B cell (primary cell): ENCODE data around the gene MAP3K2. TPM values are rescaled to one million over a fixed set of nuclear protein-coding genes. Genes with fewer than 3 reads are reported as not detected.

Experiments
- ATAC-seq: fragments of 200-7000 bp; cut with Tn5 transposase; one replicate; pipeline ENCODE4 v1.10.0; 2021; ENCODE audit warnings: low read depth, mild to moderate bottlenecking, moderate number of reproducible peaks, moderate library complexity
- CTCF ChIA-PET: fragments of 350-600 bp; sonication (Branson Sonifier 250); formaldehyde crosslinking; loops from one replicate; lab custom pipeline; 2021; ENCODE audit warnings: antibody characterized with exemption, inconsistent platforms; lab: Charles Lee
- POLR2A ChIA-PET: fragments of 350-600 bp; sonication (Branson Sonifier 250); formaldehyde crosslinking; loops from one replicate; lab custom pipeline; 2021; ENCODE audit warnings: antibody characterized with exemption; lab: Charles Lee
- DNase-seq: peaks from one replicate; pipeline ENCODE4 v3.0.0; 2013
- H2AFZ ChIP-seq: 2 replicates; pipeline ENCODE4 v1.6.1; 2012; ENCODE audit warnings: mild to moderate bottlenecking, low read depth, low read length; ENCODE audit not compliant: insufficient read depth, poor library complexity, severe bottlenecking
- H3K27ac ChIP-seq, 2 donors: 1 replicate in 1 of 2; 2 replicates in 1 of 2; pipeline ENCODE4 v1.5.1; 2012 to 2013; ENCODE audit warnings: low read length in 2 of 2, mild to moderate bottlenecking in 2 of 2, moderate library complexity in 1 of 2
- H3K27me3 ChIP-seq, 4 experiments: fragments of 200-600 bp in 1 of 4; sonication (generic) in 1 of 4; replicated peaks in 1 of 4; 1 replicate in 2 of 4; 2 replicates in 2 of 4; pipeline versions ENCODE4 v1.6.1 to v1.7.0; 2013 to 2016; ENCODE audit warnings: low read length in 3 of 4, mild to moderate bottlenecking in 2 of 4, mixed read lengths in 1 of 4, moderate library complexity in 1 of 4; ENCODE audit not compliant: insufficient read depth in 4 of 4, control insufficient read depth in 3 of 4; ENCODE audit errors: control extremely low read depth in 1 of 4
- H3K36me3 ChIP-seq, 2 experiments: replicated peaks in 1 of 2; 1 replicate in 1 of 2; 2 replicates in 1 of 2; pipeline versions ENCODE4 v1.6.1 to v1.7.1; 2013; ENCODE audit warnings: low read length in 1 of 2; ENCODE audit not compliant: insufficient read depth in 2 of 2, control insufficient read depth in 1 of 2; ENCODE audit errors: control extremely low read depth in 1 of 2, extremely low read depth in 1 of 2
- H3K4me1 ChIP-seq, 2 donors: fragments of 200-600 bp in 1 of 2; sonication (generic) in 1 of 2; 1 replicate in 1 of 2; 2 replicates in 1 of 2; pipeline versions ENCODE4 v1.5.1 to v1.6.1; 2013 to 2017; ENCODE audit warnings: low read length in 2 of 2; ENCODE audit not compliant: control insufficient read depth in 2 of 2, insufficient read depth in 2 of 2
- H3K4me2 ChIP-seq: replicated peaks from 2 replicates; pipeline ENCODE3; 2012; ENCODE audit warnings: mild to moderate bottlenecking, low read depth, low read length; ENCODE audit not compliant: poor library complexity, severe bottlenecking
- H3K4me3 ChIP-seq, 5 experiments: fragments of 200-600 bp in 1 of 5; sonication (generic) in 1 of 5; 1 replicate in 3 of 5; 2 replicates in 2 of 5; pipeline versions ENCODE4 v1.5.1 to v1.7.0; 2011 to 2016; ENCODE audit warnings: low read length in 4 of 5, mild to moderate bottlenecking in 4 of 5, low read depth in 2 of 5, control low read depth in 1 of 5, moderate library complexity in 1 of 5; ENCODE audit not compliant: insufficient read depth in 1 of 5; ENCODE audit errors: control extremely low read depth in 1 of 5, extremely low read depth in 1 of 5
- H3K79me2 ChIP-seq: fragments of 200-600 bp; sonication (generic); one replicate; pipeline ENCODE4 v1.6.0; 2016; ENCODE audit warnings: low read length; ENCODE audit not compliant: control insufficient read depth, insufficient read depth
- H3K9ac ChIP-seq: fragments of 200-600 bp; sonication (generic); 2 replicates; pipeline ENCODE4 v1.6.1; 2017; ENCODE audit warnings: mild to moderate bottlenecking, low read length, moderate library complexity
- H3K9me3 ChIP-seq, 3 donors: one replicate each; pipeline versions ENCODE4 v1.6.1 to v1.7.1; 2013; ENCODE audit warnings: low read length in 2 of 3; ENCODE audit not compliant: control insufficient read depth in 2 of 3, insufficient read depth in 1 of 3; ENCODE audit errors: control extremely low read depth in 1 of 3
- H4K20me1 ChIP-seq: 2 replicates; pipeline ENCODE4 v1.6.0; 2012; ENCODE audit warnings: mild to moderate bottlenecking, low read length; ENCODE audit not compliant: insufficient read depth, control insufficient read depth, poor library complexity, severe bottlenecking
- H3K27ac Mint-ChIP-seq: one replicate; pipeline ENCODE4 v1.8.0; 2021; ENCODE audit warnings: mixed read lengths
- H3K27me3 Mint-ChIP-seq: one replicate; pipeline ENCODE4 v1.8.0; 2021; ENCODE audit warnings: mixed read lengths
- H3K4me1 Mint-ChIP-seq: one replicate; pipeline ENCODE4 v1.8.0; 2021; ENCODE audit warnings: mixed read lengths
- H3K4me3 Mint-ChIP-seq: one replicate; pipeline ENCODE4 v1.8.0; 2021; ENCODE audit warnings: mixed read lengths
- H3K9me3 Mint-ChIP-seq: one replicate; pipeline ENCODE4 v1.8.0; 2022; ENCODE audit warnings: mixed read lengths; ENCODE audit not compliant: insufficient read depth
- CTCF ChIP-seq: fragments of 200-600 bp; IDR thresholded peaks from one replicate; pipeline ENCODE4 v1.8.0; 2022; ENCODE audit warnings: antibody characterized with exemption, mild to moderate bottlenecking
- EZH2 ChIP-seq: IDR thresholded peaks from 2 replicates; pipeline ENCODE4 v1.6.1; 2012; ENCODE audit warnings: borderline replicate concordance, low read depth, mild to moderate bottlenecking, moderate library complexity, low read length; ENCODE audit not compliant: insufficient read depth, poor library complexity, severe bottlenecking
- WGBS: methylation state at CpG from one replicate; pipeline ENCODE4 v1.1.5; 2013; ENCODE audit warnings: missing lambda C conversion rate; ENCODE audit not compliant: insufficient coverage; 5-methylcytosine and 5-hydroxymethylcytosine counted together
- intact Hi-C: fragments of 100-400 bp; cut with micrococcal nuclease; formaldehyde crosslinking; loops from one replicate; pipeline ENCODE4 v1.10.0; 2022
- polyA plus RNA-seq: library from polyadenylated mRNA; depleted of rRNA; stranded (reverse); fragments of >200 nt; gene quantifications from 2 replicates; pipeline ENCODE4 v1.2.3, GENCODE V29; 2012
- total RNA-seq, 2 donors: library from RNA; stranded (reverse); fragments of 120-200 nt in 1 of 2; gene quantifications; 1 replicate in 1 of 2; 2 replicates in 1 of 2; pipeline versions ENCODE4 v1.2.3 to v1.2.4, GENCODE V29; 2013 to 2022

MAP3K2 gene
- total and polyA plus RNA-seq, 2 donors (not counting 1 experiment from before 2014, with no cell fraction given): 9.9 to 118 TPM

DNA sequence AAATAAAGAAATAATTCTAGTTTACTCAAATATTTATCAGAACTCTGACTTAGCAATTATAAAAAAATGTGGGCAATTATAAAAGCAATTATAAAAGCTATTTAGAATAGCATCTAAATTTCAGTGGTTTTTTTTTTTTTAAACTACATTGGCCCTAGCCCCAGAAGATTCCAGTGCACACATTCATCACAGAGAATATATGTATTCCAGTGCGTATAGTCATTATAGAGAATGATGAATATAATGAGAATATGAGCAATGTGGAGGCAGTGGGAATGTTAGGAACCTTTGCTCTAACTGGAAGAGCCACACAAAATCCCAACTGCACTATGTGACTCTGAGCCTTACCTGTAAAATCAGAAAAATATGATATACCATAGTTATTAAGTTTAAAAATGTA, 10.5 kb downstream of the MAP3K2 start:
- no peak for ATAC-seq
- H3K79me2 ChIP-seq: peaks cover 98% of the 10 kb centered on the region
- H3K36me3 ChIP-seq: peaks cover 0 to 4% of the 10 kb centered on the region in 2 experiments
- intact Hi-C loops: no loop called here
- no CpG with 5 or more reads among the region's 1 CpG for WGBS
- ChIA-PET POLR2A (interaction anchor here (0.8 kb wide), 1 partner anchor 10 kb away, joined by 3 read pairs; the partner anchor contains the start of gene MAP3K2), CTCF (interaction anchor here (1.1 to 1.3 kb wide), 2 partner anchors 39 to 102 kb away, joined by 3 to 4 read pairs; no protein-coding TSS in a partner anchor)
- no peak for DNase-seq
- peaks cover 83% of the 10 kb centered on the region for H4K20me1 ChIP-seq
- peaks cover 4 to 21% (median 19%) of the 10 kb centered on the region in 3 donors for H3K9me3 ChIP-seq
- H2AFZ ChIP-seq: no peak overlapping the region
- no peak overlapping the region for H3K4me3 Mint-ChIP-seq
- peaks cover 3 to 14% of the 10 kb centered on the region in 2 donors for H3K4me1 ChIP-seq
- no peak overlapping the region for H3K27ac ChIP-seq
- H3K27me3 ChIP-seq: no peaks in the 10 kb centered on the region
- no peak overlapping the region for H3K9ac ChIP-seq
- no peak overlapping the region for H3K4me2 ChIP-seq
- peaks cover 13% of the 10 kb centered on the region for H3K9me3 Mint-ChIP-seq
- no peak for TF ChIP-seq CTCF
- no peak for TF ChIP-seq EZH2
- no peak overlapping the region for H3K4me3 ChIP-seq
- no peaks in the 10 kb centered on the region for H3K27me3 Mint-ChIP-seq
- H3K27ac Mint-ChIP-seq: no peak overlapping the region
- peaks cover 52% of the 10 kb centered on the region for H3K4me1 Mint-ChIP-seq

DNA sequence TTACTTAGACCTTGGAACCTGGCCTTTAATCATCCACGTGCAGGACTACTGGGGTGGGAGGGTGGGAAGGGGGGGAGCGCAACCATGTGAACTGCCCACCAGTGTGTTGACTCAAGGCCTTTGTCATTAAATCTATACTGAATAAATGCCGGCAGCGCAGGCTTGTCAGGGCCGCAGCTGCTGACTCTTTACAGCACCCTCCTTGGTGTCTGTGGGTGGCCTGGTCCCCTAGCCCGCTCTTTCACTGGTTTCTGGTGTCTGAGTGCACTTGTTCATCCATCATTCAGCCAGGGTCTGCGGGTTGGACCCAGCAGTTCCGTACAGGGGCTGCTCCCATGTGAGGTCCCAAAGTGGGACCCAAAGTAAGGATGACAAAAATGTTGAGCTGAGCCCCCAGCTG, 11.5 kb downstream of the MAP3K2 start:
- H3K79me2 ChIP-seq: peaks cover 98% of the 10 kb centered on the region
- peaks cover 13% of the 10 kb centered on the region for H3K9me3 Mint-ChIP-seq
- H3K9me3 ChIP-seq: peaks cover 4 to 26% (median 22%) of the 10 kb centered on the region in 3 donors
- H3K4me3 Mint-ChIP-seq: no peak overlapping the region
- intact Hi-C loops: no loop called here
- H3K9ac ChIP-seq: no peak overlapping the region
- H3K27ac Mint-ChIP-seq: no peak overlapping the region
- peaks cover 83% of the 10 kb centered on the region for H4K20me1 ChIP-seq
- ChIA-PET CTCF (no interaction called here), POLR2A (interaction anchor here (0.8 kb wide), 1 partner anchor 11 kb away, joined by 3 read pairs; the partner anchor contains the start of gene MAP3K2)
- H3K4me1 Mint-ChIP-seq: peaks cover 50% of the 10 kb centered on the region
- H3K4me3 ChIP-seq: no peak overlapping the region
- no peaks in the 10 kb centered on the region for H3K27me3 Mint-ChIP-seq
- WGBS: 98% methylated on average over 6 of the region's 8 CpGs
- no peak overlapping the region for H2AFZ ChIP-seq
- no peak for ATAC-seq
- TF ChIP-seq EZH2: no peak
- TF ChIP-seq CTCF: no peak
- DNase-seq: no peak
- H3K4me1 ChIP-seq: peaks cover 3 to 11% of the 10 kb centered on the region in 2 donors
- H3K27ac ChIP-seq: no peak overlapping the region
- H3K27me3 ChIP-seq: no peaks in the 10 kb centered on the region
- peaks cover 0 to 4% of the 10 kb centered on the region in 2 experiments for H3K36me3 ChIP-seq
- no peak overlapping the region for H3K4me2 ChIP-seq
